ENCODE measurements around the gene SLC13A2. TPM values are rescaled to one million over a fixed set of nuclear protein-coding genes. Genes with fewer than 3 reads are reported as not detected.
A peak's percentile ranks its signal among the peaks of the same experiment; 100 is the strongest.

Gene SLC13A2
- total and polyA plus RNA-seq, 9 of the 15 experiments (the other 6 are each of a cell fraction or from before 2014, with no cell fraction given) = 0.13 TPM; not detected in 8

DNA sequence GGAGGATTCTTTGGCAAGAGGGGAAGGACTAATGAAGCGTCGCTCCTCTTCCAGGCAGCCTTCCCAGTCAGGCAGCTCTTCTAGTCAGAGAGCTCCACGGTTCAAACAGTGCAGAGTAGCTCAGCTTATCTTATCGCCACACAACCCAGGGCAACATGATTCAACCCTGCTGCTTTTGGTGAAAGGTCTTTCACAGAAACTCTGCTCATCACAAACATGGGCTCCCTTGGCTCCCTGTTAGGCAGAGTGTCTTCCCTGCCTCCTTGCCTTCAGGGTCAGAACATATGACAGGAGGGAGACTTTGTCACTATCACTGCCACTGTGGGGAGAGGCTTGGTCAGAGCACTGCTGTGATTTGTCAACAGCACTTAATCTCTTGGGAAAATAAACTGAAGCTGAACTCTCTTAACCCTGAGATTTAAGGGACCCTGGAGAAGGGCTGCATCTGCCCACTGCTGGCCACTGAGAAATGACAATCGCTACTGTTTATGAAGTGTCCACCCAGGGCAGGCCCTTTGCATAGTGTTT is 6.9 kb upstream of the SLC13A2 start (continued):
- no peak for TF ChIP-seq ZFP91 (CRISPR knock-in tag; IDR thresholded peaks at IDR 0.05)
- TF ChIP-seq ETV1 (tag; conservative IDR thresholded peaks at IDR 0.05; ENCODE audit: low read depth) = no peak
- no peak for TF ChIP-seq XRCC4 (IDR thresholded peaks at IDR 0.05; ENCODE audit: extremely low read depth, insufficient read depth, insufficient read length)
- TF ChIP-seq ZFP36 (IDR thresholded peaks at IDR 0.05; ENCODE audit: low read depth, low read length, partially characterized antibody) = peak; percentile 99
- no peak for TF ChIP-seq MTF1 (CRISPR knock-in tag; IDR thresholded peaks at IDR 0.05; ENCODE audit: borderline replicate concordance)
- TF ChIP-seq, protein P1, sequence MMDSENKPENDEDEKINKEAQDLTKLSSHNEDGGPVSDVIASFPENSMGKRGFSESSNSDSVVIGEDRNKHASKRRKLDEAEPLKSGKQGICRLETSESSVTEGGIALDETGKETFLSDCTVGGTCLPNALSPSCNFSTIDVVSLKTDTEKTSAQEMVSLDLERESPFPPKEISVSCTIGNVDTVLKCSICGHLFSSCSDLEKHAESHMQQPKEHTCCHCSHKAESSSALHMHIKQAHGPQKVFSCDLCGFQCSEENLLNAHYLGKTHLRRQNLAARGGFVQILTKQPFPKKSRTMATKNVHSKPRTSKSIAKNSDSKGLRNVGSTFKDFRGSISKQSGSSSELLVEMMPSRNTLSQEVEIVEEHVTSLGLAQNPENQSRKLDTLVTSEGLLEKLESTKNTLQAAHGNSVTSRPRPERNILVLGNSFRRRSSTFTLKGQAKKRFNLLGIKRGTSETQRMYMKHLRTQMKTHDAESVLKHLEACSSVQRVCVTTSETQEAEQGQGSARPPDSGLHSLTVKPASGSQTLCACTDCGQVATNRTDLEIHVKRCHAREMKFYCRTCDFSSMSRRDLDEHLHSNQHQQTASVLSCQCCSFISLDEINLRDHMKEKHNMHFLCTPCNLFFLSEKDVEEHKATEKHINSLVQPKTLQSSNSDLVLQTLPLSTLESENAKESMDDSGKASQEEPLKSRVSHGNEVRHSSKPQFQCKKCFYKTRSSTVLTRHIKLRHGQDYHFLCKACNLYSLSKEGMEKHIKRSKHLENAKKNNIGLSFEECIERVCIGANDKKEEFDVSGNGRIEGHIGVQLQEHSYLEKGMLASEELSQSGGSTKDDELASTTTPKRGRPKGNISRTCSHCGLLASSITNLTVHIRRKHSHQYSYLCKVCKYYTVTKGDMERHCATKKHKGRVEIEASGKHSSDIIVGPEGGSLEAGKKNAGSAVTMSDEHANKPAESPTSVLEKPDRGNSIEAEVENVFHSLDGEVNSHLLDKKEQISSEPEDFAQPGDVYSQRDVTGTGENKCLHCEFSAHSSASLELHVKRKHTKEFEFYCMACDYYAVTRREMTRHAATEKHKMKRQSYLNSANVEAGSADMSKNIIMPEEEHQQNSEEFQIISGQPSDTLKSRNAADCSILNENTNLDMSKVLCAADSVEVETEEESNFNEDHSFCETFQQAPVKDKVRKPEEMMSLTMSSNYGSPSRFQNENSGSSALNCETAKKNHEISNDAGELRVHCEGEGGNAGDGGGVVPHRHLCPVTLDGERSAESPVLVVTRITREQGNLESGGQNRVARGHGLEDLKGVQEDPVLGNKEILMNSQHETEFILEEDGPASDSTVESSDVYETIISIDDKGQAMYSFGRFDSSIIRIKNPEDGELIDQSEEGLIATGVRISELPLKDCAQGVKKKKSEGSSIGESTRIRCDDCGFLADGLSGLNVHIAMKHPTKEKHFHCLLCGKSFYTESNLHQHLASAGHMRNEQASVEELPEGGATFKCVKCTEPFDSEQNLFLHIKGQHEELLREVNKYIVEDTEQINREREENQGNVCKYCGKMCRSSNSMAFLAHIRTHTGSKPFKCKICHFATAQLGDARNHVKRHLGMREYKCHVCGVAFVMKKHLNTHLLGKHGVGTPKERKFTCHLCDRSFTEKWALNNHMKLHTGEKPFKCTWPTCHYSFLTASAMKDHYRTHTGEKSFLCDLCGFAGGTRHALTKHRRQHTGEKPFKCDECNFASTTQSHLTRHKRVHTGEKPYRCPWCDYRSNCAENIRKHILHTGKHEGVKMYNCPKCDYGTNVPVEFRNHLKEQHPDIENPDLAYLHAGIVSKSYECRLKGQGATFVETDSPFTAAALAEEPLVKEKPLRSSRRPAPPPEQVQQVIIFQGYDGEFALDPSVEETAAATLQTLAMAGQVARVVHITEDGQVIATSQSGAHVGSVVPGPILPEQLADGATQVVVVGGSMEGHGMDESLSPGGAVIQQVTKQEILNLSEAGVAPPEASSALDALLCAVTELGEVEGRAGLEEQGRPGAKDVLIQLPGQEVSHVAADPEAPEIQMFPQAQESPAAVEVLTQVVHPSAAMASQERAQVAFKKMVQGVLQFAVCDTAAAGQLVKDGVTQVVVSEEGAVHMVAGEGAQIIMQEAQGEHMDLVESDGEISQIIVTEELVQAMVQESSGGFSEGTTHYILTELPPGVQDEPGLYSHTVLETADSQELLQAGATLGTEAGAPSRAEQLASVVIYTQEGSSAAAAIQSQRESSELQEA (IDR thresholded peaks at IDR 0.05; ENCODE audit: low read depth) = no peak
- TF ChIP-seq KHSRP (IDR thresholded peaks at IDR 0.05) = no peak
- peak; percentile 61 for TF ChIP-seq MEIS2 (IDR thresholded peaks at IDR 0.05; ENCODE audit: partially characterized antibody)
- TF ChIP-seq ZNF239 (CRISPR knock-in tag; IDR thresholded peaks at IDR 0.05) = no peak
- no peak for TF ChIP-seq ERF (CRISPR knock-in tag; IDR thresholded peaks at IDR 0.05)
- no peak for TF ChIP-seq ZZZ3 (IDR thresholded peaks at IDR 0.05)
- TF ChIP-seq RCOR1 (IDR thresholded peaks at IDR 0.05; ENCODE audit: borderline replicate concordance in 1 of 2, low read depth in 2 of 2, low read length in 2 of 2) = peak in 1 of 2 experiments; percentile 94; a peak in 2 of 4 replicates
- TF ChIP-seq CHD4 (IDR thresholded peaks at IDR 0.05; ENCODE audit: insufficient read depth, insufficient replicate concordance, low read depth, low read length, poor library complexity, severe bottlenecking) = no peak
- TF ChIP-seq KDM1A (IDR thresholded peaks at IDR 0.05) = peak; percentile 97 to 98
- peak; percentile 59 for TF ChIP-seq CBFA2T2 (conservative IDR thresholded peaks at IDR 0.05)
- TF ChIP-seq PYGO2 (tag; IDR thresholded peaks at IDR 0.05) = no peak
- TF ChIP-seq, protein P2, sequence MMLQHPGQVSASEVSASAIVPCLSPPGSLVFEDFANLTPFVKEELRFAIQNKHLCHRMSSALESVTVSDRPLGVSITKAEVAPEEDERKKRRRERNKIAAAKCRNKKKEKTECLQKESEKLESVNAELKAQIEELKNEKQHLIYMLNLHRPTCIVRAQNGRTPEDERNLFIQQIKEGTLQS (IDR thresholded peaks at IDR 0.05) = peak; percentile 52; the same call in 1 of the 2 replicates
- TF ChIP-seq, protein P2 (CRISPR knock-in tag; conservative IDR thresholded peaks at IDR 0.05) = no peak
- no peak for TF ChIP-seq ZC3H8 (IDR thresholded peaks at IDR 0.05)
- TF ChIP-seq TAL1 (IDR thresholded peaks at IDR 0.05) = peak; percentile 75
